ENCODE results near the gene SOD3.

SOD3 gene

GRCh38 chr4:24775750-24776149, 19.6 kb upstream of the SOD3 start:
- H3K9me3 ChIP-seq (ENCODE audit: low read length) = no peaks in the 10 kb centered on the region
- TF ChIP-seq EZH2 (IDR thresholded peaks at IDR 0.05; ENCODE audit: borderline replicate concordance, low read length) = no peak
- no peak for TF ChIP-seq CTCF (IDR thresholded peaks at IDR 0.05; ENCODE audit: low read length)
- H3K4me3 ChIP-seq (ENCODE audit: low read depth, low read length, poor library complexity, severe bottlenecking) = no peak overlapping the region
- no peaks in the 10 kb centered on the region for H3K36me3 ChIP-seq (ENCODE audit: insufficient read depth, low read length)
- no peak overlapping the region for H3K9ac ChIP-seq (ENCODE audit: low read length)
- no peak overlapping the region for H3K27ac ChIP-seq (ENCODE audit: low read depth, low read length, poor library complexity, severe bottlenecking)
- no peaks in the 10 kb centered on the region for H3K79me2 ChIP-seq (ENCODE audit: insufficient read depth, low read length)
- no peaks in the 10 kb centered on the region for H4K20me1 ChIP-seq (ENCODE audit: insufficient read depth, low read length)
- no peak overlapping the region for H2AFZ ChIP-seq (ENCODE audit: low read length)
- no peaks in the 10 kb centered on the region for H3K4me1 ChIP-seq (ENCODE audit: insufficient read depth, low read length, severe bottlenecking)
- H3K4me2 ChIP-seq (ENCODE audit: low read length) = no peak overlapping the region
- no peaks in the 10 kb centered on the region for H3F3A ChIP-seq (ENCODE audit: insufficient read depth, low read length)
- no peaks in the 10 kb centered on the region for H3K27me3 ChIP-seq (ENCODE audit: insufficient read depth, low read length)
- H3K9me2 ChIP-seq (ENCODE audit: low read depth, low read length) = no peaks in the 10 kb centered on the region

GRCh38 chr4:24777536-24778463, 17.6 kb upstream of the SOD3 start:
- Histone ChIP-seq H3K4me2 (ENCODE audit: low read length) (no peak overlapping the region), H3K4me1 (ENCODE audit: insufficient read depth, low read length, severe bottlenecking) (no peaks in the 10 kb centered on the region), H3K36me3 (ENCODE audit: insufficient read depth, low read length) (no peaks in the 10 kb centered on the region)

GRCh38 chr4:24778464-24779225, 16.7 kb upstream of the SOD3 start:
- no peaks in the 10 kb centered on the region for H3K27me3 ChIP-seq (ENCODE audit: insufficient read depth, low read length)
- no peaks in the 10 kb centered on the region for H3F3A ChIP-seq (ENCODE audit: insufficient read depth, low read length)
- H3K4me1 ChIP-seq (ENCODE audit: insufficient read depth, low read length, severe bottlenecking) = no peaks in the 10 kb centered on the region
- no peak overlapping the region for H3K4me3 ChIP-seq (ENCODE audit: low read depth, low read length, poor library complexity, severe bottlenecking)
- H3K27ac ChIP-seq (ENCODE audit: low read depth, low read length, poor library complexity, severe bottlenecking) = no peak overlapping the region
- no peaks in the 10 kb centered on the region for H3K36me3 ChIP-seq (ENCODE audit: insufficient read depth, low read length)
- TF ChIP-seq CTCF (IDR thresholded peaks at IDR 0.05; ENCODE audit: low read length) = no peak
- no peak for TF ChIP-seq EZH2 (IDR thresholded peaks at IDR 0.05; ENCODE audit: borderline replicate concordance, low read length)
- H3K9me3 ChIP-seq (ENCODE audit: low read length) = no peaks in the 10 kb centered on the region
- H3K9ac ChIP-seq (ENCODE audit: low read length) = no peak overlapping the region
- H3K4me2 ChIP-seq (ENCODE audit: low read length) = no peak overlapping the region
- H3K79me2 ChIP-seq (ENCODE audit: insufficient read depth, low read length) = no peaks in the 10 kb centered on the region
- no peaks in the 10 kb centered on the region for H4K20me1 ChIP-seq (ENCODE audit: insufficient read depth, low read length)
- no peak overlapping the region for H2AFZ ChIP-seq (ENCODE audit: low read length)
- H3K9me2 ChIP-seq (ENCODE audit: low read depth, low read length) = no peaks in the 10 kb centered on the region

More at GRCh38 chr4:24777536-24778463, 17.6 kb upstream of the SOD3 start:
- no peaks in the 10 kb centered on the region for H3K27me3 ChIP-seq (ENCODE audit: insufficient read depth, low read length)
- H3K9me2 ChIP-seq (ENCODE audit: low read depth, low read length) = no peaks in the 10 kb centered on the region
- H3K9ac ChIP-seq (ENCODE audit: low read length) = no peak overlapping the region
- H3F3A ChIP-seq (ENCODE audit: insufficient read depth, low read length) = no peaks in the 10 kb centered on the region
- H3K27ac ChIP-seq (ENCODE audit: low read depth, low read length, poor library complexity, severe bottlenecking) = no peak overlapping the region
- H3K9me3 ChIP-seq (ENCODE audit: low read length) = no peaks in the 10 kb centered on the region
- H3K79me2 ChIP-seq (ENCODE audit: insufficient read depth, low read length) = no peaks in the 10 kb centered on the region
- TF ChIP-seq CTCF (IDR thresholded peaks at IDR 0.05; ENCODE audit: low read length) = no peak
- no peak overlapping the region for H3K4me3 ChIP-seq (ENCODE audit: low read depth, low read length, poor library complexity, severe bottlenecking)
- H4K20me1 ChIP-seq (ENCODE audit: insufficient read depth, low read length) = no peaks in the 10 kb centered on the region
- H2AFZ ChIP-seq (ENCODE audit: low read length) = no peak overlapping the region

Measured in OCI-LY1 (cell line).